Gastroesophageal sphincter (tissue), 4 donors: ENCODE data around the gene PTPRE. TPM values are rescaled to one million over a fixed set of nuclear protein-coding genes. Genes with fewer than 3 reads are reported as not detected.
A peak's percentile ranks its signal among the peaks of the same experiment; 100 is the strongest.

ENCODE experiments used
- ATAC-seq: fragments of 150-250 bp; one replicate; pipeline ENCODE4 v1.9.1; 2016; ENCODE audit warnings: mild to moderate bottlenecking, moderate library complexity
- H3K27ac ChIP-seq, 4 donors: fragments of 200-600 bp; sonication (generic) in 3 of 4; 1 replicate in 3 of 4; 2 replicates in 1 of 4; pipeline ENCODE4 v1.5.1; 2016 to 2019
- H3K27me3 ChIP-seq: fragments of 200-600 bp; sonication (generic); one replicate; pipeline ENCODE4 v1.5.1; 2019
- H3K36me3 ChIP-seq, 2 donors: fragments of 200-600 bp; sonication (generic); one replicate each; pipeline ENCODE4 v1.5.1; 2019; ENCODE audit warnings: control low read depth in 1 of 2
- H3K4me1 ChIP-seq, 3 donors: fragments of 200-600 bp; sonication (generic); 1 replicate in 2 of 3; 2 replicates in 1 of 3; pipeline ENCODE4 v1.5.1; 2016 to 2019; ENCODE audit warnings: control low read depth in 2 of 3
- H3K4me3 ChIP-seq, 2 donors: fragments of 200-600 bp; sonication (generic); one replicate each; pipeline ENCODE4 v1.5.1; 2019; ENCODE audit warnings: mild to moderate bottlenecking in 1 of 2, moderate library complexity in 1 of 2
- H3K9me3 ChIP-seq, 3 donors: fragments of 200-600 bp; sonication (generic); one replicate each; pipeline ENCODE4 v1.5.1; 2017 to 2019; ENCODE audit warnings: control low read depth in 2 of 3
- CTCF ChIP-seq, 4 experiments: fragments of 200-600 bp in 2 of 4; fragments of 450-650 bp in 2 of 4; sonication (generic) in 1 of 4; IDR thresholded peaks; one replicate each; pipeline ENCODE4 v1.5.1; 2017 to 2019; ENCODE audit warnings: antibody characterized with exemption in 4 of 4, mild to moderate bottlenecking in 2 of 4, moderate library complexity in 2 of 4
- EP300 ChIP-seq: sonication (generic); formaldehyde crosslinking; IDR thresholded peaks from one replicate; pipeline ENCODE4 v1.6.1; 2017; ENCODE audit warnings: antibody characterized with exemption, mild to moderate bottlenecking
- POLR2A ChIP-seq, 2 donors: fragments of 450-650 bp; IDR thresholded peaks; one replicate each; pipeline ENCODE4 v1.6.1; 2017; ENCODE audit warnings: antibody characterized with exemption in 2 of 2, mild to moderate bottlenecking in 2 of 2, moderate library complexity in 1 of 2
- POLR2AphosphoS5 ChIP-seq: sonication (generic); formaldehyde crosslinking; IDR thresholded peaks from one replicate; pipeline ENCODE4 v1.6.1; 2017; ENCODE audit warnings: antibody characterized with exemption
- WGBS, 2 donors: methylation state at CpG; one replicate each; pipeline ENCODE4 v1.1.5; 2018; ENCODE audit warnings: low coverage in 1 of 2; 5-methylcytosine and 5-hydroxymethylcytosine counted together
- total RNA-seq, 4 donors: library from RNA; depleted of rRNA; stranded (reverse); fragments of >200 nt; gene quantifications; one replicate each; pipeline ENCODE4 v1.1.0, GENCODE V29; 2016

The PTPRE gene
- total RNA-seq, 4 donors from 2014 or later = 6.4 to 16.4 (median 8.5) TPM

- Histone ChIP-seq H3K36me3 (no peaks in the 10 kb centered on the region), H3K4me1 (peaks cover 0 to 25% (median 14%) of the 10 kb centered on the region in 3 donors), H3K9me3 (no peaks in the 10 kb centered on the region), H3K27ac (peak overlapping the region in 1 of 4 donors; percentile 67), H3K27me3 (no peaks in the 10 kb centered on the region), H3K4me3 (no peak overlapping the region)
- ATAC-seq = no peak
- 85% methylated on average over 9 of the region's 23 CpGs; no CpG with 5 or more reads in 1 of the 2 donors for WGBS, 2 donors
- TF ChIP-seq CTCF (IDR thresholded peaks at IDR 0.05) (no peak), POLR2A (IDR thresholded peaks at IDR 0.05) (no peak), EP300 (no peak), POLR2AphosphoS5 (no peak)
Observed at GRCh38 chr10:128046156-128046952, 139.5 kb downstream of the PTPRE start.

GRCh38 chr10:128046953-128047290, 140.0 kb downstream of the PTPRE start:
- peak overlapping the region in 1 of 4 donors; percentile 67 for H3K27ac ChIP-seq
- H3K4me1 ChIP-seq = peaks cover 0 to 25% (median 14%) of the 10 kb centered on the region in 3 donors
- TF ChIP-seq POLR2AphosphoS5 (no peak), EP300 (no peak), POLR2A (IDR thresholded peaks at IDR 0.05) (no peak), CTCF (IDR thresholded peaks at IDR 0.05) (no peak)
- H3K9me3 ChIP-seq = no peaks in the 10 kb centered on the region
- WGBS, 2 donors = 96% methylated on average over 4 of the region's 10 CpGs; no CpG with 5 or more reads in 1 of the 2 donors
- ATAC-seq = no peak
- H3K36me3 ChIP-seq = no peaks in the 10 kb centered on the region
- no peaks in the 10 kb centered on the region for H3K27me3 ChIP-seq
- H3K4me3 ChIP-seq = no peak overlapping the region

- peak overlapping the region in 3 of 4 donors; percentile 58 to 67 (median 58) for H3K27ac ChIP-seq
- ATAC-seq = peak; percentile 74
- no peaks in the 10 kb centered on the region for H3K9me3 ChIP-seq
- WGBS, 2 donors = 96% methylated on average over 4 of the region's 17 CpGs; no CpG with 5 or more reads in 1 of the 2 donors
- H3K4me3 ChIP-seq = peak overlapping the region in 1 of 2 donors; percentile 32
- H3K4me1 ChIP-seq = peaks cover 0 to 25% (median 14%) of the 10 kb centered on the region in 3 donors
- peaks cover 0 to 3% of the 10 kb centered on the region in 2 donors for H3K36me3 ChIP-seq
- TF ChIP-seq POLR2AphosphoS5 (peak; percentile 39), POLR2A (IDR thresholded peaks at IDR 0.05) (peak; percentile 48 to 55), CTCF (IDR thresholded peaks at IDR 0.05) (no peak), EP300 (no peak)
- H3K27me3 ChIP-seq = no peaks in the 10 kb centered on the region
Observed at GRCh38 chr10:128047351-128047750, 140.4 kb downstream of the PTPRE start.

GRCh38 chr10:128047991-128048818, 141.3 kb downstream of the PTPRE start:
- WGBS, 2 donors = 12 to 56% methylated on average over 6 to 12 of the region's 21 CpGs
- H3K27me3 ChIP-seq = no peaks in the 10 kb centered on the region
- peak overlapping the region in 3 of 4 donors; percentile 58 to 67 (median 58) for H3K27ac ChIP-seq
- TF ChIP-seq CTCF (IDR thresholded peaks at IDR 0.05) (no peak), POLR2A (IDR thresholded peaks at IDR 0.05) (no peak), POLR2AphosphoS5 (peak; percentile 7), EP300 (no peak)
- H3K4me3 ChIP-seq = peak overlapping the region in 1 of 2 donors; percentile 32
- peaks cover 0 to 25% (median 14%) of the 10 kb centered on the region in 3 donors for H3K4me1 ChIP-seq
- peaks cover 0 to 6% of the 10 kb centered on the region in 2 donors for H3K36me3 ChIP-seq
- H3K9me3 ChIP-seq = no peaks in the 10 kb centered on the region
- ATAC-seq = peak; percentile 53
